Dendritic cell treated with granulocyte-macrophage colony-stimulating factor and Interleukin-4, amounts not matched to agents 40 ng/mL and 50 ng/mL, for 4 days (primary cell): ENCODE data around the gene SGTA.
A peak's percentile ranks its signal among the peaks of the same experiment; 100 is the strongest.

ENCODE experiments used
- H3K27ac Mint-ChIP-seq: one replicate; pipeline ENCODE4 v1.8.0; 2022; ENCODE audit warnings: mild to moderate bottlenecking, mixed read lengths
- H3K27me3 Mint-ChIP-seq: one replicate; pipeline ENCODE4 v1.8.0; 2022; ENCODE audit warnings: mild to moderate bottlenecking, mixed read lengths
- H3K36me3 Mint-ChIP-seq: one replicate; pipeline ENCODE4 v1.8.0; 2022; ENCODE audit warnings: low read depth, mixed read lengths
- H3K4me1 Mint-ChIP-seq: one replicate; pipeline ENCODE4 v1.8.0; 2022; ENCODE audit warnings: low read depth, mixed read lengths
- H3K4me3 Mint-ChIP-seq: one replicate; pipeline ENCODE4 v1.8.0; 2022; ENCODE audit warnings: mild to moderate bottlenecking, moderate library complexity, mixed read lengths
- H3K9me3 Mint-ChIP-seq: one replicate; pipeline ENCODE4 v1.8.0; 2022; ENCODE audit warnings: mixed read lengths
- intact Hi-C: fragments of 100-400 bp; cut with micrococcal nuclease; formaldehyde crosslinking; loops from one replicate; pipeline ENCODE4 v1.15.0; 2022

Gene SGTA

DNA sequence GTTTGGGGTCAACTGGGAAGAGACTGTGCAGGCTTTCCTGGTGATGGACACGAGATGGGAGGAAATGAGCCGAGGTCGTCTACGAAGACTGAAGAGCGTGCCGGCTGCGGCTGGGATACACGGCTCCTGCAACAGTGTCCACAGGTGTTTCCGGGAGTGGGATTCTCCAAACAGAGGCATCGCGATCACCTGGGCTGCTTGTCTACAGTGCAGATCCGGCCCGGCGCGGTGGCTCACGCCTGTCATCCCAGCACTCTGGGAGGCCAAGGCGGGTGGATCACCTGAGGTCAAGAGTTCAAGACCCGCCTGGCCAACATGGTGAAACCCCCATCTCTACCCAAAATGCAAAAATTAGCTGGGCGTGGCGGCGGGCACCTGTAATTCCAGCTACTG, 31.6 kb downstream of the SGTA start:
- intact Hi-C loops, result no loop called here
- peaks cover 13% of the 10 kb centered on the region for H3K4me1 Mint-ChIP-seq
- H3K27me3 Mint-ChIP-seq, result peaks cover 7% of the 10 kb centered on the region
- no peaks in the 10 kb centered on the region for H3K9me3 Mint-ChIP-seq
- H3K27ac Mint-ChIP-seq, result no peak overlapping the region
- H3K4me3 Mint-ChIP-seq, result no peak overlapping the region
- H3K36me3 Mint-ChIP-seq, result peaks cover 37% of the 10 kb centered on the region

DNA sequence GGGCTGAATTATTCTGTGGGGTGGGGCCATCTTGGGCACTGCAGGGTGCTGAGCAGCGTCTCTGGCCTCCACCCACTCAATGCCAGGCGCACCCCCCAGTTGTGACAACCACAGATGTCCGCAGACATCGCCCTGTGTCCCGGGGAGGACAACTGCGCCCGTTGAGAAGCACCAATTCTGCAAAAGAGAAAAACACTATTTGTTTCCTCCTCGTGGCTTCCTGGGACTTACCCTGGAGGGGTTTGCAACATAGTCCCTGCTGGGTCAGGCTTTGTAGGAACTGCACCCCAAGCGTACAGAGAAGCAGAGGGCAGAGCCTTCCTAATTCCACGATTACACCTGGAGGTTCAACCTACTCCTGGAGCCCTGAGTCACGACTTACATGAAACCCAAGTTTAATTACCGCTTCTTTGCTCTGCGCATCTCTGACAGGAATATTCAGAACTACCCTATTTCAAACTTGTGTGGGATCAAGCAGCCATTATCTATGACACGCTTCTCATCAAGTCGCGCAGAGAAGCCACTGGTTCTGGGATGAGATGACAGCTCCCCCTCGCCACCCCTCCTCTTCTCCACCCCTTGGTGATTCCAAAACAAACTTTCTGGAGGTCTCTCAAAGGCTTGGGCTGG, 32.1 kb downstream of the SGTA start:
- Mint-ChIP-seq H3K27ac (no peak overlapping the region), H3K27me3 (peaks cover 10% of the 10 kb centered on the region), H3K4me3 (no peak overlapping the region), H3K9me3 (no peaks in the 10 kb centered on the region), H3K36me3 (peaks cover 32% of the 10 kb centered on the region), H3K4me1 (peaks cover 13% of the 10 kb centered on the region)
- intact Hi-C loops, result no loop called here

DNA sequence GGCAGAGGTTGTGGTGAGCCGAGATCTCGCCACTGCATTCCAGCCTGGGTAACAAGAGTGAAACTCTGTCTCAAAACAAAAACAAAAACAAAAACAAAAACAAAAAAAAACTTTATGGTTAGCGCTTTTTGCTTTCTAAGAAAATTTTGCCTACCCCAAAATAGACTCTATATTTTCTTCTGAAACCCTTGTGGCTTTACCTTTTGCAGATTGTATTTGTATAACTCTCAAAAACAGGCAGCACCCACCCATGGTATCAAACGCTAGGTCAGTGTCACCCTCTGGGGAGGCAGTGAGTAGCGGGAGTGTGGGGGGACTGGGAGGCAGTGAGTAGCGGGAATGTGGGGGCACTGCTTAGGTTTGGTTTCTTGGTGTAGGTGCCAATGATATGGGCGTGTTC, 35.7 kb downstream of the SGTA start:
- intact Hi-C loops, result no loop called here
- no peaks in the 10 kb centered on the region for H3K9me3 Mint-ChIP-seq
- H3K4me3 Mint-ChIP-seq, result no peak overlapping the region

DNA sequence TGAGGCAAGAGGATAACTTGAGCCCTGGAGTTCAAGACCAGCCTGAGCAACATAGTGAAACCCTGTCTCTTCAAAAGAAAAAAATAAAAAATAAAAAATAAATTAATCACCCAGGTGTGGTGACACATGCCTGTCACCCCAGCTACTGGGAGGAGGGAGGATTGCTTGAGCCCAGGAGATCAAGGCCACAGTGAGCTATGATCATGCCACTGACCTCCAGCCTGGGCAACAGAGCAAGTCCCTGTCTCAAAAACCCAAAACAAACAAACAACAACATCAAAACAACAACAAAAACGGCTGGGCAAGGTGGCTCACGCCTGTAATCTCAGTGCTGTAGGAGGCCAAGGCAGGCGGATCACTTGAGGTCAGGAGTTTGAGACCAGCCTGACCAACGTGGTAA, 39.0 kb downstream of the SGTA start:
- Mint-ChIP-seq H3K27me3 (peaks cover 41% of the 10 kb centered on the region), H3K9me3 (no peaks in the 10 kb centered on the region), H3K36me3 (no peaks in the 10 kb centered on the region), H3K4me1 (peaks cover 9% of the 10 kb centered on the region), H3K27ac (no peak overlapping the region), H3K4me3 (no peak overlapping the region)
- intact Hi-C loops, result no loop called here

More for the DNA sequence above, 35.7 kb downstream of the SGTA start:
- Mint-ChIP-seq H3K27ac (no peak overlapping the region), H3K4me1 (peaks cover 13% of the 10 kb centered on the region), H3K27me3 (peaks cover 26% of the 10 kb centered on the region), H3K36me3 (no peaks in the 10 kb centered on the region)

DNA sequence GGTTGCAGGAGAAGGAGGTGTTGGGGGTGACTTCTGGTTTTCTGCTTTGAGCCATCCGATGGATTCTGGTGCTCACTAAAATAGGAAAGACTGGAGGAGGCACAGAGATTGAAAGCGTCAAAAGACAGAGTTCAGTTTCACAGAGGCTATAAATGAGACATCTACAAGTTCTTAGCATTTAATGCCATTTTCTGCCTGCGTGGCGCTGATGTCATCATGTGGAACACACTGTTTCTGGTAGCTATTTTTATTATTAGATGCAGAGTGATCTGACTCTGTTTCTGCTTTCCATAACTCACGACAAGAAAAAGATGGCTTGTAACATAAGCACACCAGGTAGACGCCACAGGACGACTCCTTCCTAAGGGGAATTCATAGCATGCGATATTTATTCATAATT, 40.0 kb downstream of the SGTA start:
- Mint-ChIP-seq H3K4me1 (peaks cover 16% of the 10 kb centered on the region), H3K36me3 (no peaks in the 10 kb centered on the region), H3K9me3 (no peaks in the 10 kb centered on the region), H3K4me3 (no peak overlapping the region), H3K27me3 (peaks cover 38% of the 10 kb centered on the region), H3K27ac (no peak overlapping the region)
- intact Hi-C loops, result no loop called here

DNA sequence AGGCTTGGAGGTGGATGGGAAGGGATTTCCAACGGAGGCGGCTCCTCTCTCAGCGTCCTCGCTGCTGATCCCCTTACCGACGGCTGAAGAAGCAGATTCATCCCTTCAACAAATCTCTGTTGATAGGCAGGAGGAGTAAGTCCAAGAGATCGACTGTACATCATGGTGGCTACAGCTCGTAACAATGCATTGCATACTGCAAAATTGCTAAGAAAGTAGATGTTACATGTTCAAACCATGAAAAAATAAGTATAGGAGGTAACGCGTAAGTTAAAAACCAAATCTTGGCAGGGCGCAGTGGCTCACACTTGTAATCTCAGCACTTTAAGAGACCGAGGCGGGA, 42.8 kb downstream of the SGTA start:
- peaks cover 28% of the 10 kb centered on the region for H3K27me3 Mint-ChIP-seq
- intact Hi-C loops, result loop anchor here (1.0 kb wide), 2 partner anchors 9 to 45 kb away; partner anchors contain the start of gene THOP1
- peak overlapping the region; percentile 80 for H3K4me3 Mint-ChIP-seq
- H3K4me1 Mint-ChIP-seq, result peaks cover 29% of the 10 kb centered on the region
- H3K27ac Mint-ChIP-seq, result no peak overlapping the region
- H3K9me3 Mint-ChIP-seq, result no peaks in the 10 kb centered on the region
- H3K36me3 Mint-ChIP-seq, result peaks cover 22% of the 10 kb centered on the region

DNA sequence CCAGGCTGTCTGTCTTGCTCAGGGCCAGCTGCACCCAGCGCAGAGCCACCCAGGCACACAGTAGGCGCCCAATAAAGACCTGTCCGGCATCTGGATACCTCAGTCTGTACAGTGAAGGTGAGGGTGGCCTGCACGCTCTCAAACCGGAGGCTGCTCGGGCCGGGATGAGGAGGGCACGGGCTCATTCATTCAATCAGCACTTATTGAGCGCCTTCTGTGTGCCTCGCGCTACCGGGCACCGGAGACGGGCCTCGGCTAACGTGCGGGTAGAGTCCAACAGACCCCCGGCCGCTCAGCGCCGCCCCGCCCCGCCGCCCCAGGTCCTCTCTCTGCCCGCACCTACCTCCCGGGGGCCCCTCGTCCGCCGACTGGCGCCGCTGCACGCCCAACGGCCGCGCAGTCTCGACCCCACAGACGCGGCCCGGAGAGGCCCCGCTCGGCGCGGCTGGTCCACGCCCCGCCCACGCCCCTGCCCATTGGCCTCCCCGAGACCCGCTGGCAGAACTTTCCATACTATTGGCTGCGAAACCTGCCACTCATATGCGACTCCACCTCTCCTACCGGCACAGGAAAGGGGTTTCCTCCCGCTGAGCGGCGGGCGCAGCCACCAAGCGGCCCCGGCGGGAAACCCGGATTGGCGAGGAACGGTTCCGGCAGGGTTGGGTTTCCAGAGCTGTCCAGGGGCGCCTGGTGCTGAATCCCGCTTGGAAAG, 43.3 kb downstream of the SGTA start, which contains the start of gene SLC39A3:
Gene SLC39A3, minus strand, starts transcription at position 416 of the 712 bp plus-strand sequence. CDS start 2,760 bp downstream, outside the sequence.
- Mint-ChIP-seq H3K4me3 (peak within 1 kb of the TSS; percentile 80), H3K27ac (peak within 1 kb of the TSS; percentile 61), H3K36me3 (peaks cover 28% of the 10 kb centered on the region), H3K4me1 (peaks cover 29% of the 10 kb centered on the region), H3K9me3 (no peaks in the 10 kb centered on the region), H3K27me3 (peaks cover 24% of the 10 kb centered on the region)
- intact Hi-C loops, result loop anchor here (1.0 kb wide), 2 partner anchors 10 to 46 kb away; partner anchors contain the start of gene THOP1

DNA sequence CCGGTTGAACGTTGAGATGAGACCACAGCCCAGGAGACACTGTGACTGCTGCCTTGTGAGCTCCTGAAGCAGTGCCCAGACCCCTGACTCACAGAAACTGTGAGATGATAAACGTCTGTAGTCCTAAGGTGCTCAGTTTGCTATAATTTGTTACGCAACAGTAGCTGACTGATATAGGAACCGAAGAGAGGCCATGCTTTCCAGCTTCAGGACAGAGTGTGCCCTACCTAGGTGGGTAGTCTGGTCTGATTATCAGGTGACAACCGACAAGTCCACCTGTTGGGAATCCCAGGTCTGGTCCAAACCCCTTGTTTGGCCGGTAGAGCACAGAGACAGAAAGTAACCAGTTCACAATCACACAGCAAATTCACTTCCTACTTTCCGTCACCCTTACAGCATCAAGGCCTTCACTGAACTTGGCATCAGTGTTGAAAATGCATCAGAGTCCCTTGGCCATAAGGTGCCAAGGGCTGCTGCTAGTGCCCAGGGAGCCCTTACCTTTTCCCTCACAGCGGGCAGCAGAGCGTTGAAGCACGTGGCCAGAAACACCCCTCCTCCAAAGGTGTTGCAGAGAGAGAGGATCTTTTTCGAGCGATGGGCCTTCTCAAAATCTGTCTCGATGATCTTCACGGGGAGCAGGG, 46.4 kb downstream of the SGTA start:
- peaks cover 29% of the 10 kb centered on the region for H3K4me1 Mint-ChIP-seq
- peaks cover 8% of the 10 kb centered on the region for H3K27me3 Mint-ChIP-seq
- H3K4me3 Mint-ChIP-seq, result no peak overlapping the region
- H3K9me3 Mint-ChIP-seq, result no peaks in the 10 kb centered on the region
- H3K36me3 Mint-ChIP-seq, result peaks cover 58% of the 10 kb centered on the region
- H3K27ac Mint-ChIP-seq, result no peak overlapping the region
- intact Hi-C loops, result no loop called here

DNA sequence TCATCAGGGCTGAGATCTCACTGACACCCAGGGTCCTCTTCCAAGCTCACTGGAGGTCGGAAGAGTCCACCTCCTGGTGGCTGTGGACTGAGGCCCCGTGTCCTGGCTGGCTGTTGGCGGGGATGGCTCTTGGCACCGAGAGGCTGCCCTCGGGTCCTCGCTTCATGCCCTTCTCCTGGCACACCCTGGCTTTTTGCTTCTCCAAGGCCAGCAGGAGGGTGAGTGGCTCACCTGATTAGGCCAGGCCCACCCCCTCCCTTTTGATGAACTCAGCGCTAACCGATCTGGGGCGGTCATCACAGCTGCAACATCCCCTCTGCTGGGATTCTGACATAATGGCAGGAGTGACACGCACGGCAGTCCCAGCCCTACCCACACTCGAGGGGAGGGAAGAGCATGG, 47.7 kb downstream of the SGTA start:
- Mint-ChIP-seq H3K9me3 (no peaks in the 10 kb centered on the region), H3K27ac (no peak overlapping the region), H3K4me1 (peaks cover 29% of the 10 kb centered on the region), H3K36me3 (peaks cover 67% of the 10 kb centered on the region), H3K4me3 (no peak overlapping the region), H3K27me3 (no peaks in the 10 kb centered on the region)
- intact Hi-C loops, result no loop called here

DNA sequence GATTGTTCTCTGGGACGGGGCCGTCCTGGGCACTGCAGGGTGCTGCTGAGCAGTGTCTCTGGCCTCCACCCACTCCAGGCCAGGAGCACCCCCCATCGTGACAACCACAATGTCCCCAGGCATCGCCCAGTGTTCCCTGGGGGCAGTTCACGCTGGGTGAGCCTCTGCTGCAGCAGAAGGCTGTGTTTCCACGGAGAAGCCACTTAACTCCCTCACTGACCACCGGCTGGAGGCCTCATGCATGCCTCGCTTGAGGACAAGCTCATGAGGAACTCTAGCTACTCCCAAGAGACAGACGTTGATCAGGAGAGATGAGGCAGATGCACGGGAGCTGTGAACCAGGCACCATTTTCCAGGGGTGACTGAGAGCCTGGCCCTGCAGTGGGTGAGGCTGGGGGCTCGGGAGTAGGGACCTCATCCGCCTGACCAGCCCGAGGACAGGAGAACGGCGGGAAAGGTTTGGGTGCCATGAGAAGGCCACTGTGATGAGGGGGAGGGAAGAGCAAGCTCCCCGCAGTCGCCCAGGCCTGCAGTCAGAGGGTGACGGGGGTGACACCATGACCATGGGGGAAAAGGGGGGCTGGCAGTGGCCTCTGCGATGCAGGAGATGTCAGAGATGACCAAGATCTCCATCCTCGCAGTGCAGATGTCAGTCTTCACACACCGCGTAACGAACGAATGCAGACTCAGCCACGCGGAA, 48.3 kb downstream of the SGTA start:
- Mint-ChIP-seq H3K27me3 (no peaks in the 10 kb centered on the region), H3K4me1 (peaks cover 24% of the 10 kb centered on the region), H3K9me3 (no peaks in the 10 kb centered on the region), H3K27ac (no peak overlapping the region), H3K36me3 (peaks cover 67% of the 10 kb centered on the region), H3K4me3 (no peak overlapping the region)
- intact Hi-C loops, result no loop called here

DNA sequence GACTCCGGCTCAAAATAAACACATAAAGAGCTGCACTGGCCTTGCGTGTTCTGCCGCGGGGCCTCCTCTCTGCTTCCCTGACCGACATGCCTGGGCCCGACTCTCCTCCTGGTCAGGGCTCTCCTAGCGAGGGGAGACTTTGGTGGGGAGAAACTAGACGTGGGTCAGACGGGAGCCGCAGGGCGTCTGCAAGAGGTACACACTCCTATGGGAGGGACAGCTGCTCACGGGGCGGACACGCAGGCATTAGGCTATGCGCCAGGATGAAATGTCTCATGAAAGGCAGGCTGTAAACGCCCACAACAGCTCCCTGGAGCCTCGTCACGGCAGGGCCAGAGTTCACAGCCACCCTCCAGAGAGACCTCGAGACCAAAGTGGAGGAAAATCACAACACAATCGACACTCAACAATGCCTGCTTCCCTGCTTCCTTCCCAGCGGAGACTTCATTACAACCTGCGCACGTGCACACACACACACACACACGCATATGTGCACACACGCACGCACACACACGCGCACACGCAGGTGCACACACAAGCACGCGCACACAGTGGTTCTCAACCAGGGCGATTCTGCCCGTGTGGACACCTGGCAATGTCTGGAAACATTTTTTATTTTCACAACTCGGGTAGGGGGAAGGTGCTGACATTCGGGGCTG, 49.0 kb downstream of the SGTA start:
- intact Hi-C loops, result no loop called here
- Mint-ChIP-seq H3K27ac (no peak overlapping the region), H3K4me1 (peaks cover 20% of the 10 kb centered on the region), H3K9me3 (no peaks in the 10 kb centered on the region), H3K36me3 (peaks cover 67% of the 10 kb centered on the region), H3K4me3 (no peak overlapping the region), H3K27me3 (no peaks in the 10 kb centered on the region)

DNA sequence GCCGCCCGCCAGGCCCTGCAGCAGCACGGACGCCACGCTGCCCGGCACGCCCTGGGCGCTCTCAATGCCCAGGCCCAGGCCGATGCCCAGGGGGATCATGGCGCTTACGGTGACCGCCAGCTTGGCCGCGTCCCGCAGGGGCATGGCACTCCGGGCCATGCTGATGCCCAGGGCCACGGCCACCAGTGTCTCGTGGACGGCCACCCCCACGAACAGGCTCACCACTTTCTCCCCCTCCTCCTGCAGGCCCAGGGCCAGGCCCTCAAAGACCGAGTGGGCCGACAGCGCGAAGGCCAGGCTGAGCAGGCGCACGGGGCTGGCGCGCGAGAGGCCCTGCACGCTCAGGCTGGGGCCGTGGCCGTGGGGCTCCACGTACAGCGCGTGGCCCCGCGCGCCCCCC, 50.2 kb downstream of the SGTA start:
- Mint-ChIP-seq H3K4me1 (peaks cover 12% of the 10 kb centered on the region), H3K4me3 (no peak overlapping the region), H3K27me3 (peaks cover 7% of the 10 kb centered on the region), H3K36me3 (peaks cover 67% of the 10 kb centered on the region), H3K27ac (no peak overlapping the region), H3K9me3 (no peaks in the 10 kb centered on the region)
- intact Hi-C loops, result no loop called here

DNA sequence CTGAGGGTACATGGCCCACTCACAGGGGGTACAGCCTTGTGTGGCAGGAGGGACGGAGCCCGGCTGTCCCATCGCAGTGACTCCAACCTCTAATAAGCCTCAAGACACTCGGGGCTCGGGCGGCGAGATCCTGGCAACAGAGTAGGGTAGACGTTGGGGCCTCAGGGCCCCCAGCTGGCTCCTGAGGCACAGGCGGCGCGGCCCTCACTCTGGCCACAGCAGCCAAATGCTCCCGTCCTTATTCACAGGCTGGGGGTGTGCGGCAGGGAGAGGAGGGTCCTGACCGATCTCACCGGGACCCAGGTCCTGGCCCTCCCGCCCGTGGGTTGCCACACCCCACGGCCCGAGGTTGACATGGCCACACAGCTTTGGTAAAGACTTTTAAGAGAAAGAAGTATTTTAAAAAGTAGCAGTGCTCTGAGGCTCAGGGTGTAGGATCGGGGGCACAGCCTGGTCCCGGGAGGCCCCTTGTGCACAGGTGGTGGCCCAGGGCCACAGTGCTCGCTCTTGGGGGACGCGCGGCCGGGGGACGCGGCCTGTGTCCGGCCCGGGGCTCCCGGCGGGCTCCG, 50.8 kb downstream of the SGTA start:
- intact Hi-C loops, result no loop called here
- Mint-ChIP-seq H3K27ac (no peak overlapping the region), H3K9me3 (no peaks in the 10 kb centered on the region), H3K36me3 (peaks cover 64% of the 10 kb centered on the region), H3K27me3 (peaks cover 14% of the 10 kb centered on the region), H3K4me1 (peaks cover 9% of the 10 kb centered on the region), H3K4me3 (no peak overlapping the region)
